ENCODE results near the gene CTXN3.
"Not testable (repeated sequence)": the region's sequence is repeated elsewhere in the genome, so short reads cannot be mapped to it uniquely, and the experiment has no call there.

The CTXN3 gene

DNA sequence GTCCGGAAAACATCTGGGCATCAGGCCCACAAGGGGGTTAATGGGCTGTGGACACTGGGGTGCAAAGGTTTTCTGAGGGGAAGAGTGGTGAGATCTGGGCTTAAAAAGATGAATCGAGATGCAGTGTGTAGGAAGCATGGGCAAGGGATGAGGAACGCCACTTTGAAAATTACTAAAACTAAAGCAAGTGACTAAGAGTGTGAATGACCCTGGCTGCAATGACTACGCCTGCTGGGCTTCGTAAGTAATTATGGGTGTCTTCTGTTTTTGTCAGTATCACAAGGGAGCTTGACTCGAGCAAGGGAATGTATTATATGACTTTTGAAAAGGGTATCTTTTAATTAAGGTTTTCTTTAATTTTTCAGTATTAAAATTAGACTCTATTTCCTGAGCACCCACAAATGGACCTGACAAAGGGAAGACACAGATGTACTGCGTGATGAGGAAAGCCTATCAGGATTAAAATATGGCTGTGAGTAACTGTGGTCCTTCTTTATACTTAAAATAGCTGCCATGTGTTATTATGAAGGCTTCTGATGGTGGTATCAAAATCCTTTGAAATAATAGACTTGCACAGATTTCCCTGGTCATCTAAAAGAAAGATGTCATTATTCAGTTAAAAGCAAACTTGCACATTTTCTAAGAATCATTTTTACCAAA lies 4.2 kb downstream of the CTXN3 start:
- DNase-seq, result no peak

DNA sequence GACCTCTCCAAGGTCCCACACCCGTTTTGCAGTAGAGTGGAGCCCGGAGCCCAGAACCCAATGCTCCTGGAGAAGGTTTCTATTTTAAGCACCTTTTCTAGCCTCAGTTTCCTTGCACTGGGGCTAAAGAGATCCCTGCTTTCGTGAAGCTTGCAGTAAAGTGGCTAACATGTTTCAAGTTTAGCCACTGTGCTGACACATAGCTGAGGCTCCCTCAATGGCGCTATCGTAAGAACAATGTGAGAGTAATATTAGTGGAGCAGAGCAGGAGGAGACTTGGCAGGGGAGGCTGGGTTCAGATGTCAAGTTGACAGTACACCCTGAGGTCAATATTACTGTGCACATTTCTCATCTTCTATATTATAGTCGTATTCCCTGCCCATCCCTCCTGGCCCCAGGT lies 7.9 kb downstream of the CTXN3 start:
- no peak for DNase-seq

DNA sequence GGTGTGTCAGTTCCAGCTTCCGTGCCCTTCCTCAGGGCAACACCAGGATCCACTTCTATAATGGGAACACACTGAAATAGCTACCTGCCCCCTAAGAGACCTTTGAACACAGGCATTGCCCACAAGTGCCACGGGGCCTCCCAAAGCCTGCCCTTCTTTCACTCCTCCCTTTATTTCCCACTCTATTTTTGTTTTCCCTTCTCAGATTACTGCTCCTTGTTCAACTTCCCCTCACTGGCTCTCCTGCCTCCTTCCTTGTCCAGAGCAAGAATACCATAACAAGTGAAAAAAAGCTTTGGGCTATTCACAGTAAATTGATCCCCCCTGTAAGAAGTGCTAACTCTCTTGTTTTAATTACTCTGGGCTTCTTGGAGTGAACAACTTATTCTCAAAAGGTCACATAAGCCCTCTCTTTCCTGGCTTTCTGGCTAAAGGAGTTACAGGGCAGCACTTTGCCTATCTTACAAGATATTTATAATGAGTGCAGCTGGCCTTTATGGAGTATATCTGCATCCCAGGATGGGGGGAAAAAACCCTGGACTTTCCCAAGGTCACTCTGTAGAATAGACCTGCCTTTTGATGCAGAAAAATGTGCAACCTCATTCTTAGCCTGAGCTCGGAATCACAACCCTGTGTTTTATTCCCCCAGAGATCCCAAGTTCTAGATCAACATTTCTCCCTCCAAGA lies 11.3 kb downstream of the CTXN3 start:
- no peak for DNase-seq

DNA sequence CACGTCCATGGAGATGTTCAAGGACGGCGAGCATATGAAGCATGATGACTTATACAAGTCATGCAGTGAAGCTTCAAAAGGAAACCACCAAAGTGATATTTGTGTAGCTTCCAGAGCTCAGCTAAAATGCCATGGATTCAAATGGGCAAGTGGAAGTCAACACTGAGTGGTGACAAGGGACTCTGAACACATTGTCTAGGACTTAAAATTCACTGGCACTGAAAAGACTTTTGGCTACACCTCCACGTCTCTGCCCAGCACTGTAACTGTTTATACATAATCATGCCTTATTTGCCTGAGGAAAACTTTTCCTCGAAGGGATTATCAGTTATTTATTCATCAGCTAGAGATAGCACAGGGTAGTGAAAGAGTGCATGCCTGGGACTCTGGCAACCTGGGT lies 15.2 kb downstream of the CTXN3 start:
- DNase-seq, result no peak

DNA sequence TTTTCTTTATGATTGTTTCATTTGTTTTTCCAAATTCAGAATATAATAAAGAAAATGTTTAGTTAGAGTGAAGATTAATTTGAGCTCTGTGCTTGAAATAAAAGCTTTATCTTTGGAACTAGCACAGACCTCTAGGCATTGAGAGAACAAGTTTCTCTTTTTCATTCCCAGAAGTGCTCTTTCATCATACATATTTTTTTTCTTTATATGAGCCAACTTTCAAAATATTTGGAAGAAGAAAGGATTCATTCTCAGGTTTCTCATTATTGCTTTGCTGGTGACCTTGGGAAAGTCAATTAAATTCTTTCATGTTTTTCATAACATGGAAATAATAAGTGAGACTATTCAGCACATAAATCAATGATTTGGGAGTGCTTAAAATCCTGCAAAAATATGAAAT lies 16.8 kb downstream of the CTXN3 start:
- no peak for DNase-seq

DNA sequence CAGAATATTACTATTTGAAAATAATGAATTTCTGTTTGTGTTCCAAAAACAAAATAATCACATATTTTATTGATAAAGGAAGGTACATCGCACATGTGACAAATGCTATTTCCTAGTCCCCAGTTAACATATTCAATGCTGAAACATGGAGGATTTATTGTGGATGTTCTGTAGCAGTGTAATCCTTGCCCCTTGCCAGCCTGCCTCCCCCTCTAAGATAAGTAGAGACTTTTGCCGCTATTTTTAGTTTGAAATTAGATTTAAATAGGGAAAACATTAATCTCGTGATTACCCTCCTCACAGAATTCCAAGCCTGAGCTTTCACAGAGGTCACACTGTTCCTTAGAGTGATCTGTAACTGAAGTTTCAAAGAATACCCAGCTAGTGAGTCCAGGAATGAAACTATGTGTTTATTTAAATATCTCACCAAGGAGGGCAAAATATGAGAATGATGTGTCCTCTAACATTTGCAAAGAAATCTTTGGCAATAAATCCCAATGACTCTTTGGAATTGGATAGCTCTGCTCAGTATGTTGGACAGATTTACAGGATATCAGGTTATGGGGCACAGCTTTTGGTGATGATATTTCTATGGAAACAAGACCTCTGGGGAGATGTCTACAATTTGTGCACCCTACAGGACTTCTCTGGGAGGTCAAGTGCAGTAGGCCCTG lies 17.3 kb downstream of the CTXN3 start:
- DNase-seq, result peak; percentile 34

DNA sequence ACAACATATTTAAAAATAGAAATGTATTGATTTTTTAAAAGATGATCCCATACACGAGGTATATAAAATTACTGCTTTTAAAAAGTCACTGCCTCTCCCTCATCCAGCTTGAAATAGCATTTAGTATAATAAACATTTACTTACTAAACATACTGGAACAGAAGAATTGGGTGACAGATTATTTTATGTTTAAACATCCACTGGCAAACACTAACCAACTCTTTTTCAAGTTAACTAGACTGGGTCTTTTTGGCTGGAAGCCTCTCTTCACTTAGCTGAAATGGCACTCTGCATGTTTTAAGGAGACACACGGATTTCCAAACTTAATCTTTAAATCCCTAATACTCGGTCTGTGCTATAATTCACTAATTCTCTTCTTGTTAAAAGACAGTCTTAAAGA lies 19.0 kb downstream of the CTXN3 start:
- no peak for DNase-seq

DNA sequence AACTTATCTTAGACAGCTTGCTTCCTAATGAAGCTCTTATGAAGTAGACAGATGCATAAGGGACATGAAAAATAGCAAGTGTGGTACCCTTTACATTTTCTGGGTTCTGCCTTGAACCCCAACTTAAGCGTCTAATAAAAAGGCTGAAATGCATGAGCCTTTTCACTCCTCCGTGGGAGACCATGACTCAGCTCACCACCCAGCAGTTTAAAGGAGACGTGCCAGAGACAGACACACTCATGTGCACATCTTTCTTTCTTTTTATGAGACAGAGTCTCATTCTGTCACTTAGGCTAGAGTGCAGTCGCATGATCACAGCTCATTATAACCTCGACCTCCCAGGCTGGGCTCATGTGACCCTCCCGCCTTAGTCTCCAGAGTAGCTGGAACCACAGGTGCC lies 22.3 kb downstream of the CTXN3 start:
- DNase-seq, result peak; percentile 15

DNA sequence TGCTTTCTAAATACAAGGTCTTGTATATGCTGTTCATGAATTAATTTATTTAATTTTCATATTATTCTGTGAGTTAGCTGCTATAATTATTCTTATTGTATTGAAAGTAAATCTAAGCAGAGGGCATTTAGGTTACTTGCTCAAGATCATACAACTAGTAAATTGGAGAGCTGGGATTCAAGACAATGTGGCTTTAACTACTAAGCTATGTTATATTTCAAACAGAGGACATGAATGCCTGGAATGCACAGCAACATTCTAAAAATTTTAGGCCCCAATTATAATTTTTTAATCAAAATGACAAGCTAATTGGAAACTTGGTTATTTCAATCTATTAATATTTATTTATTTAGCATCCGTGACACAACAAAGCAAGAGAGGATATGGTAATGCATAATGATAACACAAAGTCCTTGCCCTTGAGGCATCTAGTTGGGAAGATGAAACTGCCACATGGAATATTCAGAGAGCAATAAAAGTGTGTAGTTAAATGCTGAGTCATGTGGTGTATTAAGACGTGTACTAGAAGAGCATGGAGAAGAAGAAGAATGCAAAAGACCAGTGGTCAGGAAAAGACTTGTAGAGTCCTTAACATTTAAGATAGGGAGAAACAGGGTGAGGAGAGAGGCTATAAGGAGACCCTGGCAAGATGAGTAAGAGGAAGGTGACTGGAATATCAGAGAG lies 24.4 kb downstream of the CTXN3 start:
- DNase-seq, result peak; percentile 29

DNA sequence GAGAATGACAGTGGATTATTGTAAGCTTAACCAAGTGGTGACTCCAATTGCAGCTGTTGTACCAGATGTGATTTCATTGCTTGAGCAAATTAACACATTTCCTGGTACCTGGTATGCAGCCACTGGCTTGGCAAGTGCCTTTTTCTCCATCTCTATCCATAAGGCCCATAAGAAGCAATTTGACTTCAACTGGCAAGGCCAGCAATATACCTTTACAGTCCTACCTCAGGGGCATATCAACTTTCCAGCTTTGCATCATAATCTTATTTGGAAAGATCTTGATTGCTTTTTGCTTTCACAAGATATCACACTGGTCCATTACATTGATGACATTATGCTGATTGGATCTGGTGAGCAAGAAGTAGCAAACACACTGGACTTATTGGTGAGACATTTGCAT lies 28.1 kb downstream of the CTXN3 start:
- DNase-seq, result not testable (repeated sequence)

DNA sequence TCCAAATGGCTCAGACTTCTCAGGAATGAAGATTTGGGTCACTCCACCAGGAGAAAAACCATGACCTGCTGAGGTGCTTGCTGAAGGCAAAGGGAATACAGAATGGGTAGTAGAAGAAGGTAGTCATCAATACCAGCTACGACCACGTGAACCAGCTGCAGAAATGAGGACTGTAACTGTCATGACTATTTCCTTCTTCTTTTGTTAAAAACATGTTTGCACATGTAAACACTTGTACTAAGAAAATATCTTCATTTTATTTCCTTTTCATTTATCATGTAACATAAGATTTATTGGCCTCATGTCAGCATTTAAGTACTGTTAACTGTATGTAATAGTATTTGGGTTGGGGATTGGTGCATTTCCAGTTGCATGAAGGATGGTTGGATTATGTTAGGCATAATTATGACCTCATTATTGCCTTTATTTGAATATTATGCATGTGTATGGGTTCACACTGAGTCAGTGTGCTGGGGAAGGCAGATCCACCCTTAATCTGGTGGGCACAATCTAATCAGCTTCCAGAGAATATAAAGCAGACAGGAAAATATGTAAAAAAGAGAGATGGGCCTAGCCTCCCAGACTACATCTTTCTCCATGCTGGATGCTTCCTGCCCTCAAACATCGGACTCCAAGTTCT lies 30.9 kb downstream of the CTXN3 start:
- DNase-seq, result not testable (repeated sequence)

DNA sequence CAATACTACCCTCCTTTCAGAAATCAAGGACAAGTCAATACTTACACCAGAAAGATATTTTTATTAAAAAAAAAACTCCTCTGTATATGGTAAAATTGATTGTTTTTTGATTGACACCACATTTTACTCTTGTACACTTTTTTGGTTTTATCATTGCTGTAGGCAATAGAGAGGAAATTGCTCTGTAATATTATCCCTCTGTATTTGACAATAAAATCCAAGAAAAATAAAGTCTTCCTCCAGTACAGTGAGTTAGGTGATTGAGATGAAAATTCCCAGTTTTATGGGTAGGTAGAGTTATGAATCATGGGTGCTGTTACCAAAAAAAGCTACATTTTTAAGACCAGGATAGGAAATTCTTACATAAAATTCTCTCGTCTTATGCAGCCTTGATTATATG lies 31.7 kb downstream of the CTXN3 start:
- no peak for DNase-seq

DNA sequence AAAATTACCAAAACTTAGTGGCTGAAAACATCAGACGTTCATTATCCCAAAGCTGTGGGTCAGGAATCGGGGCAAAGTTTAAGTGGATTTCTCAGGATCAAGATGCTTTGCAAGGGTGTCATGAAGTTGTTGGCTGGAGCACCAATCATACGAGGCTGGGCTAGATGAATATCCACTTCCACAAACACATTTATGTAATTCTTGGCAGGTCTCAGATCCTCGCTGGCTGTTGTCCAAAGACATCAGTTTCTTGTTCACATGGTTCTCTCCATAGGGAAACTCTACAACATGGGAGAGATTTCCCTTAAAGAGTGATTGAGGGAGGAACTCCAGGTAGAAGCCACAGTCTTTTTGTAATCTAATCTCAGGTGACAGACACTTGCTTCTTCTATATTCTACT lies 34.1 kb downstream of the CTXN3 start:
- peak; percentile 66 for DNase-seq

DNA sequence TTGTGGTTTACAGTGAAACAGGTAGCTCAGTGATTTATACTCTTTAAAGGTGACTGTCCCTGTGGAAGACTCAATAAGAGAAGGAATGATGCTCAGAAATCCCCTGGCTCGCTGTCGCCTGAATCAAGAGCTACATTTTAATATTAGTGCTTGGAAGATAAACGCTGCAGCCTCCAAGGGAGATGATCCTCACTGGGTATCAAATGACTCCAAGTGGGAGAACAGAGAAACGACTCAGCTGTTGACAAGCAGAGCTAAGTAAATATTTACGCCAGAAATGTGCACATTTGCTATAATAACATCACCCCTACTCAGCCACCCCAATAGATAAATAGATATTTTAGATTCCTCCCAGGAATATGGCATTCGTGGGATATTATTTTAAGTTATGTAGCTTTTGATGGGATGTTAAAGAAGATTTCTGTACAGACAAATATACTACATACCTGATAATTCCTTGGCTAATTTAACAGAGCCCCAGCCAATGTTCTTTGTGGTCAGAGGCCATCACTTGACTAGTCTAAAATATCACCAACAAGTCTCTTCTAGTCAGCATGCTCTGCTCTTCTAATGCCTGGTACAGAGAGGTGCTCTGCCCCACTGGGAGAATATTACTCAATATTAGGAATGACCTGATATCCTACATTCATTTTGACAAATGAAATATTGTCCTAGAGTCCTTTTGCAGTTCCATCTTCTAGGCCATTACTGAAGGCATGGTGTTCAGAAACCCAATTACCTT lies 36.0 kb downstream of the CTXN3 start:
- no peak for DNase-seq

DNA sequence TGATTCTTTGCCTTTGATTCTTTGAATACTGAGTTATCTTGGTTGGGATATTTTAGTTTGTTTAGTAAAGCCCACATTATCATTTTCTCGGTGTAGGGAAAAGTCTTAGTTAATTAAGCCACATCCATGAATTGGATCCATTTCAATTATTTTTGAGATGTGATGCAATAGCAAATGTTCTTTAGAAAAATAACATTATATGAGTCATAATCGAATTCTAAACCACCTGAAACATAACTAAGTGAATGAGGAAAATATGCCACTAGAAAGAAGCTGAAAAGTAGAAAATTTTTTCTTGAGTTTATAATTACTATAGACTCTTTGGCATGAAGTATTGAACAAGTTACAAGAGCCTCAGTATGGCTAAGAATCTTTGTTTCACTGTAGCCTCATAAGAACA lies 36.8 kb downstream of the CTXN3 start:
- no peak for DNase-seq

DNA sequence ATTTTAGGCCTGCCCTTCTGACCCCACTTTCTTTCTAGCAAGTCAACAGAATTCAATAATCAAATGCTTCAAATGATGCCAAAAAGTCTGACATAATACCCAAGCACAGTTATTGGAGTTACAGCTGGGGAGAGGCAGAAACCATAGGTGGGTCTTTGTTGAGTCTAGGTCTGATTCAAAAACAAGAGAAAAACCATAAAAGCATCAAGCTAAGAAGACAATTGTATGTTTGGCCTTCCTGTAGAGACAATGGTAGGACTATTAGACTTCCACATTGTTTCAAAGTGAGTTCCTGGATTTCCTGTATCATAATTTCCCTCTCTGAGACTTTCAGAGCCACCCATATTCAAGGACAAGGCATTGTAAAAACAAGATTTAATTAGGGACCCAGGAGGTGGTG lies 37.5 kb downstream of the CTXN3 start:
- no peak for DNase-seq

DNA sequence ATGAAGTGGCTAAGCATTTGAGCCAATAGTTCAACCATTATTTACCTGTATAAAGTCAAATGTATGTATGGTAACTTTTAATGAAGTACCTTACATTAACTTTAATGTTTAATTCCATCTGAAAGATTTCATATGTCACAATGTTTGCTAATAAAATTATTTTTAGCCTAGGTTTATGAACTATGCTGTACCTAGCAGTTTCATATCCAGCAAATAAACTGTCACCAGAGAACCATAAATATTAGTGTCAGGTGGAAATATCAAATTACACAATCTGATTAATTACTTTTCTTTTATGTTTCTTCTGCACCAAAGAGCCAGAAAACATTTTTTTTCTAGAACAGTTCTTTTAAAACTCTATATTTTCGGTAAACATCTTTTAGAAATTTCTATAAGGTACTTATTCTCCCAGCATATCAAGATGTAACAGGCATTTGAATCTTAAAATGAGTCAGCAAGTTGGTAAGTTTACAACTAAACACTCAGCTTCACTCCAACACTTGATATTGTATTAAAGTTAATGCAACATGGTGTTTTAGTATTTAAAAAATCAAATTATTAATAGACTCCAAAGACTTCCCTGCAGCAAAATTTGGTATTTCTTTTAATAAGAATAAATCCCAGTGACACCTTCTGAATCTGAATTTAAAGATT lies 45.8 kb downstream of the CTXN3 start:
- DNase-seq, result no peak

DNA sequence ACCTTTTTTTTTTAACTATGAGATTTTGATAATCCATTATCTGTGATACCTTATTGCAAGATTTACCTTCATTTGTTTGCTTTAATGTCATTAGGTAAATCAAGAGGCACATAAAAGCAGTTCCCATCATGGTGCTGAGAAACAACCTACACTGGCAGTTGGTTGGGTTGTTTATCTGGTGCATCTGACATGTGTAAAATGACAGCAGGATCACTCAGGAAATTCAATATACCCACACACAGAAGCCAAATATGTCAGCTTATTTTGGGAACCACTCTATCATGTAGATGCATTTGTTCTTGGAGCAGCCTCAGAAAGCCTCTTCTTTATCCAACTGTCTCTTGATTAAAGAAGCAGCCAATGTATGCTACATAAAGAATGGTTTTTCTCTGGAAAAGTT lies 46.5 kb downstream of the CTXN3 start:
- DNase-seq, result no peak

DNA sequence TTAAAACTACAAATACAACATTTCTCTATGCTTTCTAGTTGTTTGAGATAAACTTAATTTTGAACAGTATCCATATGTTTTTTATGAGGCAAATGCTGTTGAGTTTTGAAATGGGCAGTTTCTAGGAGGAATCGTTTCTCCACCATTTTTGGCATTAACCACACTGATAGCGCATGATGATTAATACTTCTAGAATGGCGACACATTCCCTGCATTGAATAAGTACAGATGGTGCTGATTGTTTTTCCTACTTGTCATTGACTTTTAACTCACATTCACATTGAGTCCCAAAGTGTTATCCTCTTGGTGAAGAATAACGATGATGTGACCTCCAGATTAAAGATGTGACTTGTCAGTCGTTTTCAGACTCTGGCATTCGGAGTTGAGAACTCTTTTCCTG lies 47.8 kb downstream of the CTXN3 start:
- peak; percentile 85 for DNase-seq

DNA sequence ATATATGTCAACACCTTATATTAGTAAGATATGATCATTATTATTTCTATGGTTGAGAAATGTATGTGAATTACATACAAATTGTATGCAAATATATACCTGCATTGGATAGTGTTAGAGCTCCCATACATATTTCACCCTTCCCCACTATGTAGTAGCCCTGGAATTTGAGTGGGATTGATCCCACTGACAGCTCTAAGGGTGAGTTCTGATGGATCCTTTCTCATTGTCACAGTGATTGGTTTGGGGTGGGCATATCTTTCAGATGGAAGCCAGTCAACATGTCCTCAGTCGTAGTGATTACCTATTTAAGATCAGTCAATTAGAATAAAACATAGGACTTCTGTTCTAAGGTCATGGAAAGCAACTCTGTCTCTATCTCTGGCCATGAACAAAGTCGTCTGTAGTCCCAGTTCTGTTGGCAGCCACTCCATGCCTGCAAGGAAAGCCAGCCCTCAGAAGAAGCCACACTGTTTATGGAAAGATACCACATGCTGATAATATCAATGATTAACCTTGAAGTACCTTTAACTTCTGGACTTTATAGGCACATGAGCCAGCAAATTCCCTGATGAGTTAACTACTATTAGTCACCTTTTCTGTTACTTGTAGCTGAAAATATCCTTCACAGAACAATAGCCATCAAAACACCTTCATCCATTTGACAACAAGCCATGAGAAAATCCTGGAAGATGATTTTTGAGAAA lies 49.2 kb downstream of the CTXN3 start:
- DNase-seq, result peak; percentile 28

DNA sequence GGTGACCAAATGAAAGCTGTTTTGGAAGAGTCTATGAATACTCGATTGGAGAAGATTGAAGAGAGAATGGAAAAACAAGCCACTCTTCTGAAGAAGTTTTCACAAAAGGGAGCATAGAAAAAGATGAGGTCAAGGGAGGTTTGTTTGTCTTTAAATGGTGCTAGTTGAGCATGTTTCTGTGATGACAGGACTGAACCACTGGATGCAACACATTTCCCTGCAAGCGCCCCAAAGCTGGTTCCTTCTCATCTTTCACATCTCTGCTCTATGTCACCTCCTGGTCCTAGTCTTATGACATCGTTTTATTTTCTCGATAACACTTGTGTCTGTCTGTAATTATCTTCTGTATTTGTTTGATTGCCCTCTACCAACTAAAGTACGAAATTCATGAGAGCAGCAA lies 50.5 kb downstream of the CTXN3 start:
- DNase-seq, result no peak
